Occipital lobe (tissue), 2 donors: ENCODE data around the gene FUNDC2. TPM values are rescaled to one million over a fixed set of nuclear protein-coding genes. Genes with fewer than 3 reads are reported as not detected.

Source experiments
- DNase-seq: peaks from one replicate; lab custom pipeline; 2025; lab: John Stamatoyannopoulos, UW
- total RNA-seq: library from RNA; depleted of rRNA; stranded (reverse); fragments of >200 nt; gene quantifications from one replicate; pipeline ENCODE4 v1.2.3, GENCODE V29; 2014

FUNDC2 gene
- total RNA-seq, 1 donor from 2014 or later: 31.4 TPM

DNA sequence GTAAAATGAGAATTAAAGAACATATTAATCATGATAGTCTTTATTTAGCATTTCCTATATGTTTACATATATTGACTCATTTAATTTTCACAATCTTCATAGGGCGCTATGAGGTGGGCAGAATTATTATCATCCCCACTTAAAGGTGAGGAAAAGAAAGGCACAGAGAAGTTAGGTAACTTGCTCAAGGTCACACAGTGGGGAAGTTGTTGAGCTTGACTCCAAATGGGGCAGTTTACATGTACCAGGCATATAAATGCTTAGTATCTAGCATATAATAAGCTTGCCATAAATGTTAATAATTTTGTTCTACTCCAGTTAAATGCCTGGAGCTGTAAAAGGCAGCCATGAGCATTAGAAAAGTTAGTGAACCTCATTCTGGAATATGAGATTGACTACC, 42.8 kb downstream of the FUNDC2 start:
- DNase-seq: no peak

DNA sequence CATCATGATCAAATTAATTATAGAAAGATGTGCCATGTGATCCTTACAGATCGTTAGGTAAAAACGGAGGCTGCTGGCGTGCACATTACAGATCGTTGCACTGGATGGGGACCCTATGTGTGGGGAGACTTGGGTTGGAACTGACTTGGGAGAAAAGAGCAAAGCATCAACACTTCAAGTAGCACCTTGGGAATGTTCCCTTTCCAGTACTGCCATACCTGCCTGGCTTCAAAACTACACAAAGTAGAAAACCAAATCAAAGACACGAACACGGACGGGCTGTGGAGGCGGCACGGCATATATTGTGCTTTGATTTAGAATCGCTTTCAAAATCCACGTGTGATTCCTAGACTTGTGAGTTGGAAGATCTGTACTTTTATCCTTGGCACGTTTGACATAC, 43.4 kb downstream of the FUNDC2 start:
- no peak for DNase-seq

DNA sequence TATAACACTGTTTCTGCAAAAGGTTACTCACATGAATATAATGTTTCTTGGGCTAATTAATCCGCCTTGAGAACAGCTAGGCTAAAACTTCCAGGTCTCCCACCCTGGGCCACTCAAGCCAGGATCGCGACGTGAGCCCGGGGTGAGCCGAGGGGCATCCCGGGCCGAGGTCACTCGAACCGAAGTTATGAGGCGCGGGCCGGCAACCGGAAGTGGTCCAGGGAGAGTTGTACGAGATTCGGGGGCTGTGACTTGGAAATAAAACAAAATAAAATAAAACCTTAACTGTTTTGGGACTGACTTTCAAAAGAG, 44.0 kb downstream of the FUNDC2 start:
- DNase-seq: no peak

DNA sequence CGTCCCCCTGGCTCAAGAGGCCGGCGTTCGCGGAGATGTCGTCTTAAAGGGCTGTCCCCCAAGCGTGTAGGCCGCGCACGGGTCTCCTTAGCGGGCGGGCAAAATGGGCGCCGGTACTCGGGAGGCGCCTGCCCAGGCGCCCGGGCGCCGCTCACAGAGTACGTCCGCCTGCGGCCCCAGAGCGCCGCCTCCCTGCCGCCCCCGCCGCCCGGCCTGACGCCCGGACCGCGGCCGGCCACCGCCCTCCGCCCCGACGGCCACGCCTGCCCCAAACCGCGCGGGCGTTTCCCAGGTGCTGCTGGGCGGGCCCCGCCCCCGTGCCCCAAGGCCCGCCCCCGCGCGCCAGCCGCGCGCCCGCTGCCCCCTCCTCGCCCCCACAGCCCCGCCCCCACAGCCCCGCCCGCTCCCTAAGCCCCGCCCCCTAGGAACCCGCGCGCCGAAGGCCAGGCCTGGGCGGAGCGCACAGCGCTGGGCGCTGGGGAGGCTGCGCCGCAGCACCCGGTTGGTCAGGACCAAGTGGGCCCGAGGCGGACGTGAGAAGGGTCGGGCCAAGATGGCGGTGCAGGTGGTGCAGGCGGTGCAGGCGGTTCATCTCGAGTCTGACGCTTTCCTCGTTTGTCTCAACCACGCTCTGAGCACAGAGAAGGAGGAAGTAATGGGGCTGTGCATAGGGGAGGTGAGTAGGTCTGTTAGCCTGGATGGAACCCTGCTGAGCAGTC, 44.5 kb downstream of the FUNDC2 start, which contains the start of the genes BRCC3, CMC4 and MTCP1:
Gene BRCC3 (plus strand): TSS at position 534 of the 719 bp plus-strand sequence. CDS start 20 bp downstream, at position 554.
Gene CMC4 (minus strand): TSS at position 162 of the 719 bp plus-strand sequence. CDS start 7,113 bp downstream, outside the sequence.
Gene MTCP1 (minus strand): TSS at position 162 of the 719 bp plus-strand sequence. CDS start 5,126 bp downstream, outside the sequence.
- DNase-seq: peak; percentile 75

- DNase-seq: no peak
Measured at GRCh38 chrX:155071694-155072280, 45.1 kb downstream of the FUNDC2 start.

GRCh38 chrX:155086202-155086840, 59.7 kb downstream of the FUNDC2 start:
- DNase-seq: no peak

- no peak for DNase-seq
Measured at GRCh38 chrX:155086961-155087735, 60.5 kb downstream of the FUNDC2 start.

DNA sequence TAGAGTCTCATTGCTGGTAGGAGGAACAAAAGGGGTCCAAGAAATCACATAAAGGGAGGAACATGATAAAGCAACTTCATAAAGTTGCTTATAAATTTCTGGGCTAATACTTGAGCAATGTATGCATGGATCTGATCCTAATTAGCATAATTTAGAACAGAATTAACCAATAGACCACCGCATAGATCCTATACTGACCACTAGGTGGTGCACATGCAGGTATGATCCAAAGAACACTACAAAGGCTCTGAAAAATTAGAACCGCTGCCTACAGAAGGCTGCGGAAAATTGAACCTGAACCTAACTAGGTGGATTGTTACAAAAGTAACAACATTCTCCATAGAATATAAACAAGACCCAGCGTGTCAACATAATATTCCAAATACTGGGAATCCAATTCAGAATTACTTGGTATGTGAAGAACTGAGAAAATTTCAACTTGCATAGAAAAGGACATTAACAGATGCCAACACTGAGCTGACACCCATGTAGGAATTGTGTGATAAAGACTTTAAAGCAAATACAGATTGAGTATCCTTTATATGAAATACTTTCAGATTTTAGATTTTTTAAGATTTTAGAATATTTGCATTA, 67.9 kb downstream of the FUNDC2 start:
- no peak for DNase-seq

- no peak for DNase-seq
Measured at GRCh38 chrX:155105919-155106318, 79.3 kb downstream of the FUNDC2 start.

DNA sequence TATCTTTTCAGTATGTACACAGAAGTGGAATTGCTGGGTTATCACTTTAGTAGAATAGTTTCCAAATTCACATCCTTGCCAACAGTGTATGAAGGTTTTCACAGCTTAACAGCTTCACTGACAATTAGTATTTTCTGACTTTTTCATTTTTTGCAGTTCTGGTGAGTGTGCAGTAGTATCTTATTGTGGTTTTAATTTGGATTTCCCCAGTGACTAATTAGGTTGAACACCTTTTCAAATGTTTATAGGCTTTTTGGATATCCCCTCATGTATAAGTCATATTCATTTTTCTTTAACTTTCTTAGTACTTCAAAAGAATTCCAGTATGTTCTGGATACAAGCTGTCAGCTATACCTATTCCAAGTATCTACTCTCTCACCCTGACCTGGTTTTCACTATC, 81.8 kb downstream of the FUNDC2 start:
- no peak for DNase-seq

Other genes starting within 250 kb of the FUNDC2 start
- 15.1 TPM for gene MPP1, start 221.4 kb upstream of the FUNDC2 start, total RNA-seq
- not detected for gene SMIM9, start 192.2 kb upstream of the FUNDC2 start, total RNA-seq
- gene F8A1, start 140.5 kb upstream of the FUNDC2 start, total RNA-seq: 0.47 TPM
- 7.3 TPM for gene F8, start 4.1 kb upstream of the FUNDC2 start, total RNA-seq
- gene CMC4, start 44.3 kb downstream of the FUNDC2 start, total RNA-seq: 3.4 TPM
- gene MTCP1, start 44.3 kb downstream of the FUNDC2 start, total RNA-seq: 3.6 TPM
- 15.6 TPM for gene BRCC3, start 44.7 kb downstream of the FUNDC2 start, total RNA-seq
- 107 TPM for gene VBP1, start 189.6 kb downstream of the FUNDC2 start, total RNA-seq
- gene RAB39B, start 237.6 kb downstream of the FUNDC2 start, total RNA-seq: 28.2 TPM